HG03469 (cell line): Measurements from ENCODE around the gene PIGN.
A peak's percentile ranks its signal among the peaks of the same experiment; 100 is the strongest.

Experiments used
- ATAC-seq: cut with Tn5 transposase; IDR thresholded peaks from one replicate; pipeline ENCODE4 v1.9.1; 2021; ENCODE audit warnings: mild to moderate bottlenecking, moderate library complexity, moderate number of reproducible peaks; ENCODE audit not compliant: unreplicated experiment

The PIGN gene

DNA sequence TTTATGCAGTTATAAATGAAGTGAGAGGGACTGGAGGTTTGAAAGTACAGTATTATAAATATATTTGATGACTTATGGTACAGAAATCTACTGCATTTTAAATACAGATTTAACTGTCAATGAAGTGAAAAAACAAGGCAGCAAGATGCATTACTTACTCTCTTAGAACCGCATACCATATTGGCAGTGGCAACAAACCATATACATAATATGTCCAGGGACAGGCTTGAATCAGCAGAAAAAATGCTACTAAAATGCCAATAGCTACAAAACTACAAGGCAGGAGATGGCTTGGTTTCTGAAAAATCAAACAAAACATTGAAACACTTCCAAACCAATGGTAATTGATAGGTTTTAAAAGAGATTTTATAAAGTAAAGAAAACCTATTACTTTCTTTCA, 77.2 kb downstream of the PIGN start:
- ATAC-seq, result no peak

GRCh38 chr18:62107881-62108280, 79.0 kb downstream of the PIGN start:
- no peak for ATAC-seq

DNA sequence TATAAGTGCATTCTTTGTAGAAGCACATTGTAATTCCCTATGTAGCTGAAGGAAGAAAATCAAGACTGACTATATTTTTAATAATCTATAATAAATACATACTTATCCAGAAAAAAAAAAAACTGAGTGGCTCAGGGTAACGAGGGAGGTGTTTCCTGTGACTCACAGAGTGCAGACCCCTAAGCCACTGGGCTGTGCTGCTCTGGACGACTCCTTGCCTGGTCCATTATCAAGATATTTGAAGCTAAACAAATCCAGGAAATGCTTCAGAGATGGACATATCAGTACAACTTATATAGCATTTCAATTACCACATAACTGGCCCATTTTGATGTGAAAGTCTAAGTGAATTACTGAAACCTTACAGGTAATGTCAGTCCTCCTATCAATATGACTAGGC, 80.6 kb downstream of the PIGN start:
- ATAC-seq, result no peak

- no peak for ATAC-seq
These were observed 81.5 kb downstream of the PIGN start for GRCh38 chr18:62105376-62105775.

DNA sequence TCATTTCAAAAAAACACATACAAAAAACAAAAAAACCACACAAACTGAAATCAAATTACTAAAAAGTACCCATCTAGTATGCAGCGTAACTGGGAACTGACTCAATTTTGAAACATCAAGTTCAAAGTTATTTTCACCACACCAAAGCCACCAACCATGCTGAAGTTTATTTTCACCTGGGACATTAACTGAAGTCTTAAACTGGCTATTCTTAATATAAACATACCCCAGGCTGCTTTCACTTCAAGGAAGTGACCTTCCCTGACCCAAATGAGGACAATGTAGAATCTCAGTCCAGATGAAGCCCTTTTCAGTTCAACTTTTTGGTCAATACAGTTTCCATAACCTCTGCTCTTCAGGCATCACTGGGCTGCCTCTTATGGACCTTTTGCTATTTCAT, 84.6 kb downstream of the PIGN start:
- peak; percentile 59 for ATAC-seq

DNA sequence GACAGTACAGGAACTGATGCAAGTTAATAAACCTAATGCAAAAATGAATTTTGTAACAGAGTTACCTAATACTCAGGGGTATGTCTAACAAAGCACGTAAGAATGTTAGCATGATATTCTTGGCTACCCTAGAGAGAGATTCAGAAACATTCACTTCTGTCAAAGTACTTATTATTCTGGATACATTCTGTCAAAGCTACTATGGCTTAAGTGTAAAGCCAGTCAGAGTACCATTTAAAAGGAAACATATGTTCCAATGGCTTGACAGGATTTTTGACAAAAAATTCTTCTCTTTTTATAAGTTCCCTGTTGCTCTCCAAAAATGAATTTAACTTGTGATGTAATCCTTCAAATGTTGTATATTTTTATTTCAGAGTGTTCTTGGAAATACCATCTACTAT, 85.5 kb downstream of the PIGN start:
- ATAC-seq, result no peak

DNA sequence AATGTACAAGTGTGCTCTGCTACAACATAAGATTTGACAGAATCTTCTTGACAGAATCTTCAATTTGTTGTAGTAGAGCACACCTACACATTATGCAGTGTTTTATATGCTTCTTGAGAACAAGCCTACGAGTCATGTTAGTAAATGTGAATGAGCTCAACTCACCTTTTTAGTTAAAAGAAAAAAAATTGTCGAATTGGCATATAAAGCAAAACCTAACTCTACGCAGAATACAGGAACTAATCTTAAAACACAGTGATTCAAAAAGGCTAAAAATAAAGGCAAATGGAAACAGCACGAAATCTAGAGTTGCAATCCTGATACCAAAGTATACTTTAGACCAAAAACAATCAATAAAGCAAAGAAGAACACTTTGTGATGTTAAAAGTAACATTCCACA, 87.9 kb downstream of the PIGN start:
- no peak for ATAC-seq

- ATAC-seq, result no peak
These were observed 89.2 kb downstream of the PIGN start for GRCh38 chr18:62097698-62098097.

GRCh38 chr18:62091487-62092120, 95.3 kb downstream of the PIGN start:
- ATAC-seq, result no peak

DNA sequence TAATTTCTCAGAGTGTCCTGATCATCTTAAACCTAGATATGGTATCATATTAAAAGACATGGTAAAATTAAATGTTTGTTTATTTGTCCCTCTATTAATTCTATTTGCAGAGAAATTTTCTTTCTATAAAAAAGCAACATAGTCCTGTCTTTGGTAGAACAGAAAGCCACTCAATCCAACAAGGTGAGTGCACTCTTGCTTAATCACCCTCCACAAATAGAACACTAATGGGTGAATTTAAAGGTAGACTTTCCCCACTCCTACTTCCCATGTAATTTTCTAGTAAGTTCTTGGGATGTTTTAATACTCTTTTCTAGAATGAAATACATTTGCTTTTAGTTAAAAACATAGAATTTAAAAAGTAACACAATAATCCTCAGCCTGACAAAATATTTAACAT, 97.7 kb downstream of the PIGN start:
- ATAC-seq, result no peak

GRCh38 chr18:62088156-62088555, 98.7 kb downstream of the PIGN start:
- ATAC-seq, result no peak

GRCh38 chr18:62085756-62086155, 101.1 kb downstream of the PIGN start:
- ATAC-seq, result no peak

GRCh38 chr18:62081761-62082294, 105.0 kb downstream of the PIGN start:
- ATAC-seq, result no peak

- ATAC-seq, result no peak
These were observed 105.6 kb downstream of the PIGN start for GRCh38 chr18:62081248-62081647.

- no peak for ATAC-seq
These were observed 106.5 kb downstream of the PIGN start for GRCh38 chr18:62080172-62080900.

DNA sequence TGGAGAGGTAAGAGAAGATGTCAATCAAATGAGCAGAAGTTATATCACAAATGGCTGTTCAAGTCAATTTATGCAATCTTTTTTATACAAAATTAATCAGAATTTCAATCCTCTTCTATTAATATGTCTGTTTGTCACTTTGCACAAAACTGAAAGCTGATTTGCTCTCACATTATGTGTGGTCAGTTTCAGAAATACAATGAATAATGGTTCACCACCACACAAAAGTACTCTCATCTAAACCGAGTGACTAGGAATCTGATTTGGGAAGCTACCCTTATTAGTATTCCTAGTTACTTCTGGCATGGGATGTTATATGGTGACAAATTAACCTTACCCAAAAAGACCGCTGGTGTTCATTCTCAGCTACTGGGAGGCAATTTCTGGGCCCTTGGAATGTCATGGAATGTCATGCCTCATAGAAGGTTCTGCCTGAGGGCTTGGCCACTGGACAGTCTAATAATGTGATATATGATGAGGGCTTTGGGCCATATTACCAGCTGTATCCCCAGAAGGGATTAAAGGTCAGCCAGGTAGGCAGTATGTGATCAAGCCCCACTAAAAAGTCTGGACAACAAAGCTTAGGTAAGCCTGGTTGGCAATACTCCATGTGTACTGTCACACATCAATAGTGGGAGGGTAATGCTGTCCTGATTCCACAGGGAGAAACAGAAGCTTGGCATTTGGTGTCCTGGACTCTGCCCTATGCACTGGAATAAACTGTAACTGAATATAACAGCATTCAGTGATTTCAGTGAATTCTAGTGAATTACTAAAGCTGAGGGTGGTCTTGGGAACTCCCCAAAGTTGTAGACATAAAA, 113.2 kb downstream of the PIGN start:
- ATAC-seq, result no peak

DNA sequence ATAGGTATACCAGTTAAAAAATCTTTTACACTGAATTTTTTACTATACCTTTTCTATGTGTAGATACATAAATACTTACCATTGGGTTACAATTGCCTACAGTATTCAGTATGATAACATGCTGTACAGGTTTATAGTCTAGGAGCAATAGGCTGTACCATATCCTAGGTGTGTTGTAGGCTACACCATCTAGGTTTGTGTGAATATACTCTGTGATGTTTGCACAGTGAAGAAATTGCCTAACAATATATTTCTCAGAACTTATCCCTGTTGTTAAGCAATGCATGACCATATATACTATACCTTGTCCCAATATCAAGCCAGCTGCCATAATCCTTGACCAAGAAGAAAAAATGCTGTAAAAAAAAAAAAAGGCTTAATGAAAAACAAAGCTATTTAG, 114.5 kb downstream of the PIGN start:
- ATAC-seq, result no peak

- ATAC-seq, result no peak
These were observed 115.8 kb downstream of the PIGN start for GRCh38 chr18:62071071-62071470.

GRCh38 chr18:62070302-62070701, 116.6 kb downstream of the PIGN start:
- no peak for ATAC-seq

GRCh38 chr18:62069556-62069955, 117.3 kb downstream of the PIGN start:
- ATAC-seq, result no peak

GRCh38 chr18:62066102-62066818, 120.6 kb downstream of the PIGN start:
- no peak for ATAC-seq
